Upper lobe of left lung (tissue), 4 donors: ENCODE measurements around the gene LIPK.

ENCODE experiments used
- CTCF ChIP-seq, 6 experiments: fragments of 450-650 bp in 4 of 6; fragments of 200-600 bp in 2 of 6; sonication (generic) in 2 of 6; IDR thresholded peaks; one replicate each; pipeline ENCODE4 v1.5.1; 2016 to 2019; ENCODE audit warnings: antibody characterized with exemption in 6 of 6
- POLR2A ChIP-seq, 4 donors: fragments of 450-650 bp; IDR thresholded peaks; one replicate each; pipeline ENCODE4 v1.5.1; 2016 to 2017; ENCODE audit warnings: antibody characterized with exemption in 4 of 4, mild to moderate bottlenecking in 2 of 4

GRCh38 chr10:88670497-88670896 is 35.6 kb upstream of the LIPK start:
- TF ChIP-seq POLR2A (IDR thresholded peaks at IDR 0.05) (no peak), CTCF (IDR thresholded peaks at IDR 0.05) (no peak)
